Measurements from ENCODE around the gene MRRF.

MRRF gene

DNA sequence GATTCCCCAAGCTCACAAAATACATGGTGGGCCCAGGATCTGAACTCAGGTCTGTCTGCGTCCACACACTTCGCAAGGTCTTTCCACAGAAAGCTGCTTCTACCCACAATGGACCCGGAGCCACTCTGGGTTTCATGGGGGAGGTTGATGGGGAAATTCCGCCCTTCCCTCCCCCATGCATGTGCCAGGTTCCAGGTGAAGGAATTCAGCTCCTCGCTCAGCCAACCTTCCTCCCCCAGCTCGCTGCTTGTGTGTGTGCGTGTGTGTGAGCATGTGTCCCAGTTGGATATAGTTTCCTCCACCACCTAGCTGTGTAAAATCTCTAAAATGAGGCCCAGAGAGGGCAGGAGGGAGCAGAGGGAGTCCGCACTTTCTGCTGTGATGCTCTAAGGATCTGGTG lies 107.2 kb downstream of the MRRF start:
- H3K4me3 ChIP-seq (ENCODE audit: low read depth, low read length), result no peak overlapping the region
- TF ChIP-seq CTCF (IDR thresholded peaks at IDR 0.05; ENCODE audit: control insufficient read depth, extremely low read depth, insufficient read depth), result no peak
- DNase-seq (ENCODE audit: low read depth), result no peak

GRCh38 chr9:122372856-122373845 lies 108.5 kb downstream of the MRRF start:
- TF ChIP-seq CTCF (IDR thresholded peaks at IDR 0.05; ENCODE audit: control insufficient read depth, extremely low read depth, insufficient read depth), result no peak
- H3K4me3 ChIP-seq (ENCODE audit: low read depth, low read length), result no peak overlapping the region
- no peak for DNase-seq (ENCODE audit: low read depth)

GRCh38 chr9:122374885-122375420 lies 110.3 kb downstream of the MRRF start:
- TF ChIP-seq CTCF (IDR thresholded peaks at IDR 0.05; ENCODE audit: control insufficient read depth, extremely low read depth, insufficient read depth), result no peak
- H3K4me3 ChIP-seq (ENCODE audit: low read depth, low read length), result no peak overlapping the region
- DNase-seq (ENCODE audit: low read depth), result no peak

GRCh38 chr9:122376796-122377195 lies 112.1 kb downstream of the MRRF start:
- no peak for TF ChIP-seq CTCF (IDR thresholded peaks at IDR 0.05; ENCODE audit: control insufficient read depth, extremely low read depth, insufficient read depth)
- H3K4me3 ChIP-seq (ENCODE audit: low read depth, low read length), result no peak overlapping the region
- no peak for DNase-seq (ENCODE audit: low read depth)

DNA sequence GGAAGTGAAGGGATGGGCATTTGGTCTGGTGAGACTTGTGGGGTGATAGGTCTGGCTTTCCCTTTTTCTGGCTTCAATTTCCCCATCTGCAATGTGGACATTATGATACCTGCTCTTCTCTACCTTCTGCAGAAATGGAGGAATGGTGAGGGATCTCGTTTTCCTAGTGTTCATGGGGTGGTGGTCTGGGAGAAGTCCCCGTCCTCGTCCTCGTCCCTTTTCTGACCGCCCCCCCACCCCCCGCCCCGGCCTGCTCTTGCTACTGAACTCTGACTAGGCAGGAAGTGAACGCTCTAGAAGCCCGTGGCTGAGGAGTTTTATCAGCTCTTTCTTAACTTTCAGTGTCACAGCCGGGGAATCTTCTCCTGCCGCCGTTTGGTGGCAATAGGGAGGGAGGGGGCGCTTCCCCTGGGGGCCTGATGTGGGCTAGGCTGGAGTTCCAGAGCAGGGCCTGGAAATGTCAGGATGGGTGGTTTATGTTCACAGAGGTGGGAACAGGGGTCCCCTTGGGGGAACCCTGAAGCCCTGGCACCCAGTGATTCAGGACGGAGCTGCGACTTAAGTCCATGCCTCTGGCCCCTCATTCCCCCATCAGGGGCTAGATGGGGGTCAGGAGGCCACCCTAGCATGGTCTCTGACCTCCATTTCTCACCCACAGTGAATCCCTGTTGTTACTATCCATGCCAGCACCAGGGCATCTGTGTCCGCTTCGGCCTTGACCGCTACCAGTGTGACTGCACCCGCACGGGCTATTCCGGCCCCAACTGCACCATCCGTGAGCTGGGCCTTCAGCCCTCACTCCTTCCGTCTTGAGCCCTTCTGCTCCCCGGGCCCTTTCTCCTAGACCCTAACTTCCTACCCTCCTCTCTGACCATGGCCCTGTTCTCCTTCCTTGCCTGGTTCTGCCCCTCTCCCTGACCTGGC lies 112.8 kb downstream of the MRRF start:
- H3K4me3 ChIP-seq (ENCODE audit: low read depth, low read length), result no peak overlapping the region
- no peak for TF ChIP-seq CTCF (IDR thresholded peaks at IDR 0.05; ENCODE audit: control insufficient read depth, extremely low read depth, insufficient read depth)
- no peak for DNase-seq (ENCODE audit: low read depth)

DNA sequence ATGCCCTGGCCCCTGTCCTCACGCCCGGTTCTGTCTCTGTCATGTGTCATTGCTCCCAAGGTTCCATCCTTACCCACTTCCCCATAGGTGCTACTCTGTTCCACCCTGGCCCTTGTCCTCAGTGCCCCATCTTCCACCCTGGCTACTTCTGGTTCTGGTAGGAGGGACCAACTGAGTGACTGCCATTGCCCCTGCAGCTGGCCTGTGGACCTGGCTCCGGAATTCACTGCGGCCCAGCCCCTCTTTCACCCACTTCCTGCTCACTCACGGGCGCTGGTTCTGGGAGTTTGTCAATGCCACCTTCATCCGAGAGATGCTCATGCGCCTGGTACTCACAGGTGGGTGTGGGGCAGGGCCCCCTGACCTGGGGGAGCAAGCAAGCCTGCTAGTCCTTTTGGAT lies 113.6 kb downstream of the MRRF start:
- no peak for TF ChIP-seq CTCF (IDR thresholded peaks at IDR 0.05; ENCODE audit: control insufficient read depth, extremely low read depth, insufficient read depth)
- H3K4me3 ChIP-seq (ENCODE audit: low read depth, low read length), result no peak overlapping the region
- DNase-seq (ENCODE audit: low read depth), result no peak

All from LNCaP clone FGC (cell line).